ENCODE data around the gene PPP3CA. TPM values are rescaled to one million over a fixed set of nuclear protein-coding genes. Genes with fewer than 3 reads are reported as not detected.

Gene PPP3CA
- polyA plus RNA-seq, 1 donor (not counting 4 experiments of a cell fraction or from before 2014, with no cell fraction given), result 43.3 TPM

DNA sequence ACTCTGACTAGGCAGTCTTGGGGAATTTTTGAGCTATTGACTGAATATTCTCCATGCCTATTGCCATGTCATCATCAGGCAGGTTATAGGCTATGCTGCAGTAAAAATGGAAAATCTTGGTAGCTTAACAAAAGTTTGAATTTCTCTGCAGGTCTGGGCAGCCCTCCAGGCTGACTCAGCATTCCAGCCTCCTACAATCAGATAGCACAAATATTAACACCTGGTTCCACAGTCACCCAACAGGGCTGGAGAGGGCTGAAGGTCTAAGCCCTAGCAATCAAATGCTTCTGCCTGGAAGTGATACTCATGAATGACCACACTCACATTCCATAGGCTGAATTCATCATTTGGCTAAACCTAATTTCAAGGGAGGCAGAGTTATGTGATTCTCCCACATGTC is 9.6 kb upstream of the PPP3CA start:
- H3K27me3 ChIP-seq (ENCODE audit: control insufficient read depth, extremely low read depth, insufficient read depth, low read length), result no peaks in the 10 kb centered on the region
- H3K36me3 ChIP-seq (ENCODE audit: control insufficient read depth in 2 of 2, extremely low read depth in 1 of 2, insufficient read depth in 2 of 2, low read length in 2 of 2), result no peaks in the 10 kb centered on the region
- no peaks in the 10 kb centered on the region for H4K20me1 ChIP-seq (ENCODE audit: control insufficient read depth, extremely low read depth, insufficient read depth, low read length)
- no peaks in the 10 kb centered on the region for H3K79me2 ChIP-seq (ENCODE audit: control insufficient read depth, insufficient read depth, low read length)
- peak overlapping the region; percentile 79 for H3K4me2 ChIP-seq (ENCODE audit: control insufficient read depth, extremely low read depth, insufficient read depth, low read depth, low read length)
- H3K4me1 ChIP-seq (ENCODE audit: control insufficient read depth, extremely low read depth, insufficient read depth, low read length), result peaks cover 29% of the 10 kb centered on the region
- peak overlapping the region; percentile 71 for H3K9ac ChIP-seq (ENCODE audit: control insufficient read depth, extremely low read depth, insufficient read depth, low read length)
- H3K27ac ChIP-seq (ENCODE audit: control insufficient read depth, insufficient read depth, low read length), result peak overlapping the region; percentile 93
- H3K9me3 ChIP-seq (ENCODE audit: control insufficient read depth, low read depth, low read length), result peaks cover 2% of the 10 kb centered on the region
- DNase-seq (ENCODE audit: low read depth, low spot score), result peak; percentile 97
- TF ChIP-seq EZH2 (IDR thresholded peaks at IDR 0.05; ENCODE audit: low read length) (no peak), CTCF (optimal IDR thresholded peaks at IDR 0.05 in 1 of 3, IDR thresholded peaks at IDR 0.05 in 1 of 3, conservative IDR thresholded peaks at IDR 0.05 in 1 of 3; ENCODE audit: extremely low read depth in 1 of 3, insufficient read depth in 2 of 3, low read length in 3 of 3) (no peak)
- peak; percentile 100 for FAIRE-seq
- dilution Hi-C loops (cut with MboI; ENCODE audit: extremely low pct_ligation_motif_present, low sequenced_read_pairs), result no loop called here
- peak overlapping the region in 2 of 3 experiments; percentile 34 to 46 for H3K4me3 ChIP-seq (ENCODE audit: control insufficient read depth in 2 of 3, extremely low read depth in 1 of 3, insufficient read depth in 2 of 3, low read depth in 1 of 3, low read length in 3 of 3)
- no peak overlapping the region for H2AFZ ChIP-seq (ENCODE audit: control insufficient read depth, low read length)
- H3K9me1 ChIP-seq (ENCODE audit: control insufficient read depth, extremely low read depth, insufficient read depth, low read length), result no peaks in the 10 kb centered on the region

GRCh38 chr4:101355767-101356702 is 8.7 kb upstream of the PPP3CA start:
- no peaks in the 10 kb centered on the region for H3K9me1 ChIP-seq (ENCODE audit: control insufficient read depth, extremely low read depth, insufficient read depth, low read length)
- TF ChIP-seq CTCF (optimal IDR thresholded peaks at IDR 0.05 in 1 of 3, IDR thresholded peaks at IDR 0.05 in 1 of 3, conservative IDR thresholded peaks at IDR 0.05 in 1 of 3; ENCODE audit: extremely low read depth in 1 of 3, insufficient read depth in 2 of 3, low read length in 3 of 3) (no peak), EZH2 (IDR thresholded peaks at IDR 0.05; ENCODE audit: low read length) (no peak)
- dilution Hi-C loops (cut with MboI; ENCODE audit: extremely low pct_ligation_motif_present, low sequenced_read_pairs), result no loop called here
- DNase-seq (ENCODE audit: low read depth, low spot score) (no peak), FAIRE-seq (peak; percentile 60)
- H3K9ac ChIP-seq (ENCODE audit: control insufficient read depth, extremely low read depth, insufficient read depth, low read length), result peak overlapping the region; percentile 71
- H3K4me2 ChIP-seq (ENCODE audit: control insufficient read depth, extremely low read depth, insufficient read depth, low read depth, low read length), result peak overlapping the region; percentile 79
- H3K4me3 ChIP-seq (ENCODE audit: control insufficient read depth in 2 of 3, extremely low read depth in 1 of 3, insufficient read depth in 2 of 3, low read depth in 1 of 3, low read length in 3 of 3), result peak overlapping the region in 2 of 3 experiments; percentile 34 to 50
- H4K20me1 ChIP-seq (ENCODE audit: control insufficient read depth, extremely low read depth, insufficient read depth, low read length), result no peaks in the 10 kb centered on the region
- no peaks in the 10 kb centered on the region for H3K27me3 ChIP-seq (ENCODE audit: control insufficient read depth, extremely low read depth, insufficient read depth, low read length)
- no peaks in the 10 kb centered on the region for H3K36me3 ChIP-seq (ENCODE audit: control insufficient read depth in 2 of 2, extremely low read depth in 1 of 2, insufficient read depth in 2 of 2, low read length in 2 of 2)
- H3K27ac ChIP-seq (ENCODE audit: control insufficient read depth, insufficient read depth, low read length), result peak overlapping the region; percentile 93
- H3K9me3 ChIP-seq (ENCODE audit: control insufficient read depth, low read depth, low read length), result peaks cover 2% of the 10 kb centered on the region
- H2AFZ ChIP-seq (ENCODE audit: control insufficient read depth, low read length), result no peak overlapping the region
- peaks cover 29% of the 10 kb centered on the region for H3K4me1 ChIP-seq (ENCODE audit: control insufficient read depth, extremely low read depth, insufficient read depth, low read length)
- no peaks in the 10 kb centered on the region for H3K79me2 ChIP-seq (ENCODE audit: control insufficient read depth, insufficient read depth, low read length)
